Brain pericyte (primary cell): ENCODE data around the gene SEC22B.
A peak's percentile ranks its signal among the peaks of the same experiment; 100 is the strongest.
"Not testable (repeated sequence)": the region's sequence is repeated elsewhere in the genome, so short reads cannot be mapped to it uniquely, and the experiment has no call there.

ENCODE experiments used
- DNase-seq: peaks from one replicate; pipeline ENCODE4 v3.0.0-alpha.2; 2012; ENCODE audit warnings: low read depth, low spot score

SEC22B gene

GRCh38 chr1:120116094-120116493 lies 60.2 kb downstream of the SEC22B start:
- DNase-seq, result peak; percentile 6

DNA sequence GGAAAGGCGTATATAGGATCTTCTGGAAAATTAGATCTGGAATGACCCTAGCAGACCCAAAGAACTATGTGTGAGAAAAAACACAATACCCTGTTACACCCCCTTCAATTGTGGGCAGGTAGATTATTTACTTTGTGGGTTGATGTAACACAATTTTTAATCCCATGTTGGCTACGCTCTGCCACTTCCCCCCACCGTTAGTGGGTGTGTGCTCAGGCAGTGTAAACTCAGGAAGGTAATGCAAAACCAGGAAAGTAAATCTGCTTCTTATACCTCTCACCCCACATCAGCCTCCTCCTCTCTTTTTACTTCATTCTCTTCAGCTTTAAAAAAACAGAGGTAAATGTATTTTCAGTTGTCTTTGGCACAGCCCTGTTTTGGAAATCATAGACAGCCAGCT lies 63.2 kb downstream of the SEC22B start:
- not testable (repeated sequence) for DNase-seq

DNA sequence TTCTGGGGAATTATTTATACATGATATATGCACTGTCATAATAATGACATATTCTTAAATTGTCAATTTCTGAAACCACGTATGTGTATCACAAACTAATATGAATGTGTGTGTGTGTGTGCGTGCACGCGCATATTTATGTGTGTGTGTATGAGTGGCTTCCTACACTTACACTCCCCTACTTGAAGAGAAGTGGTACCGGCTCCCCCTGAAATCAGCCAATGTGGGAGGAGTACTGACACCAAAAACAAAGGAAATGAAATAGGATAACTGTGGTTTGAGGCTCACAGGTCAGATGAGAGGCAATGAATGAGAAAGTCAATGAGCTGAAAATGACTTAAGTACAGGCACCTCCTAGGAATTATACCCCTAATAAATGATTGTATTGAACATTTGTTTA lies 64.1 kb downstream of the SEC22B start:
- not testable (repeated sequence) for DNase-seq

- not testable (repeated sequence) for DNase-seq
Observed at GRCh38 chr1:120111771-120112170, 64.5 kb downstream of the SEC22B start.

GRCh38 chr1:120111008-120111407 lies 65.3 kb downstream of the SEC22B start:
- not testable (repeated sequence) for DNase-seq

- DNase-seq, result not testable (repeated sequence)
Observed at GRCh38 chr1:120109656-120110055, 66.7 kb downstream of the SEC22B start.

- not testable (repeated sequence) for DNase-seq
Observed at GRCh38 chr1:120109180-120109579, 67.1 kb downstream of the SEC22B start.

DNA sequence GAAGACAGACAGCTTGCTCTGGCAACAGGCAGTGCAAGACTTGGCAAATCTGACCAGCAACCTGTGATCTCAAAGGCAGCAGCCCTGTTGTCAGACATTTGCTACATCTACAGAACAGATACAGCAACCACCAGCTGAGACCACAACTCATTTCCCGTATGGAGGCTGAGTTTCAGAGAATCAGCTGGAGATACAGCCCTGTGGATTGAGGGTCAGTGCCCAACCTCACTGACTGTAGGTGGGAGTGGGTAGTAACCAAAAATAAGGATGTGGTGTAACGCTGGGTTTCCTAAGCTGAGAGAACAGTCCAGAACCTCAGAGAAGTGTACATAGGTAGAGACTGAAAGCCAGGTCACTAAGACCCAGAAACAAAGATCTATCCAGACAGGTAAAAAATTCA lies 71.0 kb downstream of the SEC22B start:
- DNase-seq, result not testable (repeated sequence)

DNA sequence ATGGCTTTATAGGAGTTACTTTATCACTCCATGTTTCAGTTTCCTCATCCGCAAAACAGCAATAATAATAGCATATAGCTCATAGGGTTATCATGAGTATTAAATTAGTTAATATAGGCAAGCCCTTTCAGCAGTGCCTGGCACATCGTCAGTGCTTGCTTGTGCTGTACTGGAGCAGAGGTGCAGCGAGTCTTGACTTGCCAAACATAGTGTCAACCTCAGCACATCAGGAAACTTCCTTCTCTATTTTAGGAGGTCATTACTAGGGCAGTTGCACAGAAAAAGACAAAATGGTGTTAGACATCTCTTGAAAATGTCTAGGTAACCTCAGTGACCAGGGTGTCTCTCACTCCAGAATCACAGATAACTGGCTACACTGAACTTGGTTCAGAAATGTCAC lies 72.6 kb downstream of the SEC22B start:
- DNase-seq, result not testable (repeated sequence)

DNA sequence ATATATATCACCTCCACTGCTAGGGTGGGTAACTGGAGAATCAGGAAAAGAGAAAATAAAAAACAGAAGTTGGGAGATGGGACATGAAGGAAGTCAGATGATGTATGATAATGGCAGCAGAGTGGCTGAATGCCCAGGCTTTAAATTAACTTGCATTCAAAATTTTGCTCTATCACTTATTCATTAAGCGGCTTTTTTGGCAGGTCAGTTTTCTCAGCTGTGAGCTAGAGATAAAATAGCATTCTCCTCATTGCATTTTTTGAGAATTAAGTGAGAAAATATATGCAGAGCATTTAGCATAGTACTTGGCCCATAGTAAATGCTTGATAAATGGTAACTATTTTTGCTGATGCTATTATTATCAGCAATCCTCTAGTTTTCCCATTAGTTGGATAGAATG lies 74.7 kb downstream of the SEC22B start:
- not testable (repeated sequence) for DNase-seq
